DMS153 (cell line): Measurements from ENCODE around the gene PLCL2.
"Not testable (repeated sequence)": the region's sequence is repeated elsewhere in the genome, so short reads cannot be mapped to it uniquely, and the experiment has no call there.

Experiments
- DNase-seq: peaks from one replicate; lab custom pipeline; 2025; lab: John Stamatoyannopoulos, UW

PLCL2 gene

GRCh38 chr3:16961621-16962205, 77.0 kb downstream of the PLCL2 start:
- no peak for DNase-seq

- DNase-seq = no peak
Observed at GRCh38 chr3:16975083-16975482, 90.3 kb downstream of the PLCL2 start.

GRCh38 chr3:16978234-16978920, 93.6 kb downstream of the PLCL2 start:
- DNase-seq = no peak

- DNase-seq = no peak
Observed at GRCh38 chr3:16978921-16979271, 94.1 kb downstream of the PLCL2 start.

GRCh38 chr3:16979769-16980515, 95.2 kb downstream of the PLCL2 start:
- not testable (repeated sequence) for DNase-seq

- not testable (repeated sequence) for DNase-seq
Observed at GRCh38 chr3:16980526-16980925, 95.8 kb downstream of the PLCL2 start.

GRCh38 chr3:16982460-16982859, 97.7 kb downstream of the PLCL2 start:
- no peak for DNase-seq

GRCh38 chr3:16985608-16986007, 100.9 kb downstream of the PLCL2 start:
- no peak for DNase-seq

- DNase-seq = no peak
Observed at GRCh38 chr3:16987141-16987540, 102.4 kb downstream of the PLCL2 start.

GRCh38 chr3:16990163-16990562, 105.4 kb downstream of the PLCL2 start:
- DNase-seq = no peak

- DNase-seq = no peak
Observed at GRCh38 chr3:16992198-16992597, 107.4 kb downstream of the PLCL2 start.

GRCh38 chr3:16993227-16993626, 108.5 kb downstream of the PLCL2 start:
- no peak for DNase-seq

- DNase-seq = no peak
Observed at GRCh38 chr3:16994854-16995525, 110.2 kb downstream of the PLCL2 start.

- no peak for DNase-seq
Observed at GRCh38 chr3:16995601-16996000, 110.8 kb downstream of the PLCL2 start.

- no peak for DNase-seq
Observed at GRCh38 chr3:16998236-16998923, 113.6 kb downstream of the PLCL2 start.

- no peak for DNase-seq
Observed at GRCh38 chr3:16999161-16999560, 114.4 kb downstream of the PLCL2 start.

GRCh38 chr3:16999871-17000270, 115.1 kb downstream of the PLCL2 start:
- no peak for DNase-seq

GRCh38 chr3:17003457-17003856, 118.7 kb downstream of the PLCL2 start:
- DNase-seq = no peak

GRCh38 chr3:17006132-17006852, 121.5 kb downstream of the PLCL2 start:
- no peak for DNase-seq

- no peak for DNase-seq
Observed at GRCh38 chr3:17007284-17007683, 122.5 kb downstream of the PLCL2 start.

- no peak for DNase-seq
Observed at GRCh38 chr3:17009826-17010225, 125.1 kb downstream of the PLCL2 start.
